GM19397 (cell line): Measurements from ENCODE around the gene DIPK1B.
A peak's percentile ranks its signal among the peaks of the same experiment; 100 is the strongest.

ENCODE experiments used
- ATAC-seq: cut with Tn5 transposase; IDR thresholded peaks from one replicate; pipeline ENCODE4 v1.9.1; 2021; ENCODE audit warnings: mild to moderate bottlenecking, moderate library complexity; ENCODE audit not compliant: unreplicated experiment

The DIPK1B gene

DNA sequence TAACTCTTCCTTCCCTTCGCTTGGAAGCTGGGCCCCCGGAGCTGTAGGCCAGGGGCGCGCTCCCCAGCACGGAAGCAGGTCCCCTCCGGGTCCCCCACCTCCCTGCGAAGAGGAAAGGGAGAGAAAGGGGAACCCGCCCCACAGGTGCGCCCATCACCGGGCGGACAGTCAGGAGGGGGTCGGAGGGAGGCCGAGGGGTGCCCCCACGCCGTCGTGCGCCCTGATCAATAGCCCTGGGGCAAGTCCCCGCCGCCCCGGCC lies 25.9 kb upstream of the DIPK1B start:
- ATAC-seq, result no peak

DNA sequence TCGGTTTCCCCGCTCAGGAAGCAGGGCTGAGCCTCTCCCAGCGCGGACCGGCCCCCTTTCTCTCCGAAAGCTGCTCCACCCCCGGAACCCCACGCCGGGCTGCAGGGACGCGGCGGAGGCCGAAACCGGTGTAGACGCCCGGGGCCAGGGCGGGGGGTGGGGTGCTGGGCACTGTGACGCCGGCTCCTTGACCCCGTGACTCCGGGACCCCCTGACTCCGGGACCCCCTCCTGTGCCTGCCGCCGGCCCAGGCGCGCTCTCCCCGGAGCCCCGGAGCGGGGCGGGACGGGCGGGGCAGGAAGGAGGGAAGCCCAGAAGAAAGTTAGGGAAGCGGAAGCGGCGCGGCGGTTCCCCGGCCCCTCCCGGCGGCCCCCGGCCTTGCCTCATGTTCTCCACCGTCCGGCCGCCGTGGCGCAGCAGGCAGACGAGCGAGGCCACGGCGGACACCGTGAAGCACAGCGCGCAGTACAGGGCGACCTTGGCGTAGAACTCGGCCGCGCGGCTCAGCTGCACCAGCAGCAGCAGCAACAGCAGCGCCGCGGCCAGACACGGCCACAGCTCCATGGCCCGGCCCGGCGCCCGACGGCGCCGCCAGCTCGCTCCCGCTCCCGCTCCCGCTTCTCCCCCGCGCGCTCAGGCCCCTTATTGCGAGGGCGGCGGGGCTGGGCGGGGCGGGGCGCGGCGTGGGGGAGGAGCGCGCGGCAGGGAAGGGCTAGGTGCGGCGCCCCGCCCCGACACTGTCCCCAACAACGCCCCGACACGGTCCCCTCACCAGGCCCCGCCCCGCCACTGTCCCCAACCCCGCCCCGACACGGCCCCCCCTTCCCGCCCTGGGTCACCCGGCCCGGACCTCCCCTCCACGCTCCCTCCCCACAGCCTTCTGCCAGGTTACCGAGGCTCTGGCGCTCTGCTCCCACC lies 25.3 kb upstream of the DIPK1B start, which contains the start of gene AGPAT2:
TSS of gene AGPAT2 (minus strand) at position 664 of the 918 bp plus-strand sequence. CDS start at position 564, 100 bp downstream.
- peak; percentile 60 for ATAC-seq

DNA sequence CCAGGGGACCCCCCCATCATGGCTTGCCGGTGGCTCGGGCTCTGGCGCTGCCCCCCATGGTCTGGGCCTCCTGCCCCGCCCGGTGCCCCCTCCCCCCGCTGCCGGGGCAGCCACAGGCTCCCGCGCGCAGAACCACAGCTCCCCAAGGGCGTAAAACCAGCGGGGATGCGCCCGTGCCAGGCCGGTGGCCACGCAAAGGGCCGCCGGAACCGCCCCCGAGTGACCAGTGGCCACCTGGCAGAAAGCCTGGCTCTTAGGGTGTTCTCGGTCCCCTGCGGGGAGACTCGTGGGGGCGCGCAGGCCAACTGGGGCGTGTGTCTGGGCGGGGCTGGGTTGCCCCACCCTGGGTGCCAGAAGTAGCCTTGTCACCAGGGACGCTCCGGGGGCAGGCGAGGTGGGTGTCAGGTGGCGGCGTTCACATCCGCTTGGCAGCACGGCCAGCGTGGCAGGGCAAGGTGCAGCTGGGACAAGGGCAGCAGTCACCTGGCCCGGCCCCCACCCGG lies 24.6 kb upstream of the DIPK1B start:
- ATAC-seq, result no peak

DNA sequence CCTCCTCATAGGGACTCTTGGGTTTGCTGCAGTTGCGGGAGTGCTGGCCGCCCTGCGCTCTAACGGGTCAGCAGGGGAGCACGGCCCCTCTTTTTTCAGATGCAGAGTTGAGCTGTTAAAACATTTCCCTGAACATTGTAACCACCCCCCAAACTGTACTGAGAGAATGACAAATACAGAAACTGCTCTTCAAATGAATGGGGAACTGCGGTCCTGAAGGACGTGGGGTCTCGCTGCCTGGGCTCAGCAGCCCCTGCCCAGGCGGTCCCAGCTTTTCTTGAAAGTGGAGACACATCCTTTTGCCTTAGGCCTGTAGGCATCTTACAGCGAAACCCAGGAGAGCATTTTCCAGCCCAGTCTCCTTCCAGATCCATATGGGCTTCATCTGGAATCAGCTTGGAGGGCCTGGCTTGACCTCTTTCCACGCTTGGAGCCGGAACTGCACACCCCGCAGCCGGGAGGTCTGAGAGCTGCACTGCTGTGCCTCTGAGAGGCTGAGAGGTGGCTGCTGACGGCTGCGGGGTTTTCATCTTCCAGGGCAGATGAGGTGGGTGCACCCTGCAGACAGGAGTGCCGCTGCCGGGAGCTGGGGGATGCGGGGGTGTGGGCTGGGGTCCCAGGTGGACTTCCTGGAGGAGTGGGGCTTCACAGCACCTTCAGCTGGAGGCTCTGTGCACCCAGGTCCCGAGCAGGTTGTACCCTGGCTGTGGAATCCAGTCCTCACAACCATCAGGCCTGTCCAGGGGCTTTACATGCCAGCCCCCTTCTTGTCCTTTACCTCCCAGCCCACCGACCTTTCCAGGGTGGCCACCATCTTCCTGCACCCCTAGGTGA lies 23.9 kb upstream of the DIPK1B start:
- no peak for ATAC-seq

DNA sequence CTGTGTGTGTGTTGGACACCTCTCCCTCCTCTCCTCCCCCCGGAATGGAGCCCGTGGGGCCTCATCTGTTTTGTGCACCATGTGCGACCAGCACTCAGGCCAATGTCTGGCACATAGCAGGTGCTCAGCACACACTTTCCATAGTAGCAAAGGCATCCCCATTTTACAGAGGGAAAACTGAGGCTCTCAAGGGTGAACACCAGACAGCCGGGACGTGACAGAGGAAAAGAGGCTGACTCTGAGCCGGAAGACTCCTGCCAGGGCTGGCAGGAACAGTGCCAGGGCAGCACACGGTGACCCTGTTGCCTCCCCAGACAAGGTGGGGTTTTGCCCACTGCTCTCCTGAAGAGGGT lies 23.3 kb upstream of the DIPK1B start:
- no peak for ATAC-seq

DNA sequence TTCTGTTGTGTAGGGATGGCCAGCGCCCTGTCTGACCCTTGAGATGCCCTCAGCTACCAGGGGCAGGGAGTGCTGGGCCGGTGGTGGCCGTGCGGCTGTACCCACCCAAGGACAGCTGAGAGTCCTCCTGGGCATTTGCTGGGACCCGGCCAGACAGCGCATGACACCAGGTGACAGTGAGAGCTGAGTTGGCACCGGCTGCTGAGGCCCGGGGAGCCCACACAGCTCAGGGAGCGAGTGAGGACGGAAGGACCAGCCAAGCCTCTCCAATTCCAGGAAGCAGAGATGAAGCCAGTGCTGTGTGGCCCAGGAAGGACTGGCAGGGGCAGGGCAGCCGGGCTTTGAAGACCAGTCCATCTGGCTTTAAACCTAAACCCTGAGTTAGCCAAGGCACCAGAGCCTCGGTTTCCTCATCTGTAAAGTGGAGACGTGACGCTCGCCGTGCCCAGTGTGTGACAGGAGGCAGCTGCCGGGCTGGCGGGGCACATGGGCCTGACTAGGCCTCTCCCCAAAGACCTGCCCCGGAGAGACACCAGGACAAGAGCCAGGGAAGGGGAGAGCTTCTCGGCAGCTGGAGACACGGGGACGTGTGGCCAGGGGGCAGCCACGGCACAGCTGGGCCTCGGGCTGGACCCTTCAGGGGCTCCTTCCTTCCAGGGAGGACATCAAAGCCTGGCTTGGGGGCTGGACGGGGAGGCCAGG lies 22.1 kb upstream of the DIPK1B start:
- no peak for ATAC-seq

DNA sequence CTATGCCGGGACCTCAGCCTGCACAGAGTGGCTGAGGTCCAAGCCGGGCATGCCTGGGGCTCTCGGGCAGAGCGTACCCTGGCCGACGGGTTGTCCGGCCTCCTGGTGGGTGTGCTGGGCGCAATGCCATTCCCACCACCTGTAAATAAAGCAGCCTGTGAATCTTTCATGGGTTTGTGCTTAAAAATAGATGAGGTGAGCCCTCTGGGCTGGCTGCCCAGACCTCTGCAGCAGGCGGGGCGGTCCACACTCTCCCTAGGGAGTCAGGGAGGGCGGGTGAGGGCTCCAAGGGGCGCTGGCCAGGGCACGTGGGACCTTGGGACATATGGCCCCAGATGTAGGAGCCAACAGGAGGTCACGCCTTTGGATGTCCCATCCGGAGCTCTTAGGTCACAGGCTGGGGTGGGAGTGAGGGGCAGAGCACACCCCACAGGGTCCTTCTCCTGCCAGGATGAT lies 21.5 kb upstream of the DIPK1B start:
- ATAC-seq, result no peak

DNA sequence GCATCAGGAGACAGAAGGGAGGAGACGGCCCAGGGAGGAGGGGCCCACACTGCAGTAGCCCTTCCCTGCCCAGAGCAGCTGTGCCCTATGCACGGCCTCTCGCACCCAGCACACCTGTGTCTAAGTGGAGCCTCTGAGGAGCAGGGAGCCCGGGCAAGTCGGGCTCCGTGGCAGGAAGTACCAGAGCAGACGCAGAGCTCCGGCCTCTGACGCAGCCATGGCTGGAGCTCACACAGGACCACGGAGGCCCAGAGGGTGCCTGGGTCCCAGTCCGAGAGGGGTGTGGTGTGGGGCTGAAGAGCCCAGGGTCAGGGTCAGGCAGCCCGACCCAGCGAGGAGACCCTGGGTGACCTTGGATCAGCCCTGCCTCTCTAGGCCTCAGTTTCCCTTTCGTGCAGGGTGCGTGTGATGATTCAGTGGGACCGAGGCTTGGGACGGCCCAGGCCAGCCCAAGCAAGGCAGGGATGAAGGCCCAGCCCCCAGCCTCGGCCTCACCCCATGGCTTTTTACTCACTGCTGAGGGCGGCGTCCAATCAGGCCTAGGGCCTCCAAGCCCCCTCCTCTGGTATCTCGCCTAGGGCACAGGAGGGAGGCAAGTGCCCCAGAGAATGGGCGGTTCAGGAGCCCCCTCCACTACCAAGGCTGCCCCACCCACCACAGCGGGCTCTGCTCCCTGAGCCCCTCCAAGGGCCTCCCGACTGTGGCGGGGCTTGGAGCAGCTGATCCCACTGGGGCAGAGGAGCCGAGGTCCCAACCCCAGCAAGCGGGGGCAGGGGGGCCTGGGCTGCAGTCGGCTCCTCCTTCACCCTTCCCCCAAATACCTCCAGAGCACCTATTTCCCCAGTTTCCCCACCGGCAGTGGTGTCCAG lies 20.8 kb upstream of the DIPK1B start:
- ATAC-seq, result no peak

DNA sequence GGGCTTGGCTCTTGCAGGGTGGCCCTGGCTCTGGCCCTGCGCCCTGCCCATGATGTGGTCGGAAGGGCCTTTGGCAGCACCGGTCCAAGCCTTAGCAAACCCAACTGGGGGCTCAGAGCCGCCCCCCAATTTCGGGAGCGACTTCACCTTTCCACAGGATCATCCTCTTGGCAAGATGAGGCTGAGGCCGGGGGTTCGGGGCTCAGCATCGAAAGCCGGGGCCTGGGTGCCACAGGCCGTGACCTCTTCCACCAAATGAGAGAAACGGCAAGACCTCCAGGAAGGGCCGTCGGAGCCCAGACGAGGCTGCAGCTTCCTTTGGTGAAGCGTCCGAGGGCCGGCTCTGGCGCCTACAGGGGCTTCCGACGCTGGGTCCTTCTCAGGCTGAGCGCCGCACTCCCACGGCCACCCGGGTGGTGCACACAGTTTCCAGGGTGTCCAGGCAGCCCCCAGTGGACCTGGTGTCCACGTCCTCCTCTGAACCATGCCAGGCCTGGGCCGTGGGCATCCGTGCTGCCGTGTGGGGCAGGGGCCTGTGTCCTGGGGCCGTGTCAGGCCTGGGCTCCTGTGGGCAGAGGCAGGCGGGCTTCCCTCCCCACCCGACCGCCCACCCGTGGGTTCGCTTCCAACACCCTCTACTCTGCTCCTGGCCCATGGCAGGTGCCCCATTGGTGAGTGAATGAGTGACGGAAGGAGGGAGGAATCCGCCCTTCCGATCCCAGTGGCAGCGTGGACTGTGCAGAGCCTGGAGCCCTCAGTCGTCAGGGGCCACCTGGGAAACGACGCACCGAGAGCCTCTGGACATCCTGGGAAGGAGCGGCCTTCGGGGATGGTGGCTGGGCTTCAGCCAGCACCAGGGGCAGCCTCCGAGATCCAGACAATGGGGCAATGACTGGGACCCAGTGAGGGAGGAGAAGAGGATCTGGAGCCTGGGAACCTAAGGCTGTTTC lies 19.9 kb upstream of the DIPK1B start:
- ATAC-seq, result no peak

DNA sequence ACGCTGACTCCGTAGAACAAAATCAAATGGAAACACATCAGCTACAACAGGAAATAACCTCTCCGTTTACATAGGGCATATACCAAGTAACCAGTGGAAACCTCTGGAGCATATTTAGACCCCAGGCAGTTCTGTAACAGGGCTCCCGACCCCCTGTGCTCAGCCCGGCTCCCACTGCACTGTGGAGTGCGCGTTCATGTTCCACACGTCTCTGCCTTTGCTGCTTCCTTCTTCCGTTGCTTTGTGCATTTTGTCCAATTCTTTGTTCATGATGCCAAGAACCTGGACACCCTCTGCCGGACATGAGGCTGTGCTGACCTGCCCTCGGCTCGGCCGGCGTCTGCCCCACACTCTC lies 19.3 kb upstream of the DIPK1B start:
- ATAC-seq, result no peak

DNA sequence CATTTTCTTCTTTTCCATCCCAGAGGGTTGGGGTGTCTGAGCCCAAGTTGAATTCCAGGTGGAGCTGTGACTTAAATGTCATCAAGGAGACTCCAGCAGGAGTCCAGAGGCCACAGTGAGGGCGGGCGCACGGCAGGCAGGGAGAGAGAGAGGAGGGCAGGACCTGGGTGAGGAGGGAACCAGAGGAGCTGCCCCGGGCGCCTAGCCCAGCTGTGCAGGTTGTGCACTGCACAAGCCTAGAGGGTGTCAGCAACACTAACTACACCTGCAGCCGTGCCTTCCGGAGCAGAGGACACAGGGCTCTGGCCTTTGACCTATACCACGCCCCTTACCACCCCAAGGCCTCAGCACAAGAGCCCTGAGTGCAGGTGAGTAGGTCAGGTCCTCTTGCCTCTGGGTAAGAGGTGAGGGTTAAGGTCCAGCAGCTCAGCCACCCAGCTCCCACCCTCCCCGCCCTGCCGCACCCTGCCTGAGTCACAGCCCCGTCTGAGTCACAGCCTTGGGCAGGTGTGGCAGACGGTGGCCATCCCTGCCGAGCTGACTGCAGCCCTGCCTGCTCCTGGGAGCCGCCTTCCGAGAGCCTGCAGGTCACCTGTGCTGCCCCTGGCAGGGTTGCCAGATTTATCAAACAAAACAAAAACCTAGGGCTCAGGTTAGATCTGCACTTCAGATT lies 18.7 kb upstream of the DIPK1B start:
- no peak for ATAC-seq

DNA sequence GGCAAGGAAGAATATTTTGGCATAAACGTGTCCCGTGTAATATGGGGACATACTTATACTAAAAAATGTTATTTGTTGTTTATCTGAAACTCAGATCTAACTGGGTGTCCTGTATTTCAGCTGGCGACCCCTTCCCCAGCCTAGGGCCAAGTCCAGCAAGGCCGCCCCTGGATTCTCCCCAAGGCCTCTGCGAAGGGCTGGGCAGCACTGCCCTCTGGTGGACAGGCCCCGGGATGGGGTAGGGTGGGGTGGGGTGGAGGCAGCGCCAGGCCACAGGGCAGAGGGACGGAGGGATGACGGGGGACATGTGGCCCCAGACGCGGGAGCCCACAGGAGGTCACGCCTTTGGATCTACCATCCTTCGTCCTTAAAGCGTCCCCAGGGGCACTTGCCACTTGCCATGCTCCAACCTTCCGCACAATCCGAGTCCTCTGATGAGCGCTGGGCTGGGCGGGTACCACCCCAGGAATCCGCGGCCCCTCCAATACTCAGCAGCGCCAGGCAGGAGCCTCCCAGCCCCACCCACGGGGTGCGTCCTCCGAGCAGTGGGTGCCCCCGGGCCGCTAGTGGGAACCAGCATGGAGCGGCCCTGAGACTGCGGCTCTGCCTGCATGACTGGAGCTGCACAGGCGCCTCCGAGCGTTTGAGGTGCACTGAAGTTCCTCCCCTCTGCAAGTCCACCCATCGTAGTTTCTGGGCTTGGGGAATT lies 18.1 kb upstream of the DIPK1B start:
- ATAC-seq, result no peak

DNA sequence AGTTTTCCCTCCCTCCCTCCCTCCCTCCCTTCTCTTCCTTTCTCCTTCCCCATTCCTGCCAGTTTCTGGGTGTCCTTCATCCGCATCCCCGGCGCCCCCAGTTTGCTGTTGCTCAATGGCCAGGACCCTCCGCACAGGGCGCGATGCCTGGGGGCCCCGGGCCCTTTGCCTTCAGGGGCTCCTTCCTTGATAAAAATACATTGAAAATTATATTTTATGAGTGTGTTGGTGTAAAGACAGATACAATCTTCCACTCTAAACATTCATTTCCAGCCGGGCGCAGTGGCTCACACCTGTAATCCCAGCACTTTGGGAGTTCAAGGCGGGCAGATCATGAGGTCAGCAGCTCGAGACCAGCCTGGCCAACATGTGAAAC lies 17.5 kb upstream of the DIPK1B start:
- ATAC-seq, result no peak

DNA sequence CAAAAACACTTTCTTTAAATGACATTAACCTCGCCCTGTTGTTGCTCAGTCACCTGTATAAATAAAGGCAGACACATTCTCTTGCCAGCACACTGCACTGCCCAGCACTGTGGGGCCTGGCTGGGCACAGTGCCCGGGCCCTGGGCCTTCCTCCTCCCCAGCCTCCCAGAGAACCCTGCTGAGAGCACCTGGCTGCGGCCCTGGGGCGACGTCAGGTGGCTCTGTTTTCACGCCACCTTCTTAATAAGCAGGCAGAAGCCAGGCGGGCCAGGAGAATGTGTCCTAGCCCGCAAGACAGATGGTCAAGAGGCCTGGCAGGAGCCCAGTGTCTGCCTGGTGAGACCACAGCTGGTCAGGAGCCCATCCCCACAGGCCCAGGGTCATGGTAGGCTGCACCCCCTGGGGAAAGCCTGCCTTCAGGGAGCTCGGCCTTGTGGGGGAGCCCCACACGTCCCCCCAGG lies 16.9 kb upstream of the DIPK1B start:
- no peak for ATAC-seq

DNA sequence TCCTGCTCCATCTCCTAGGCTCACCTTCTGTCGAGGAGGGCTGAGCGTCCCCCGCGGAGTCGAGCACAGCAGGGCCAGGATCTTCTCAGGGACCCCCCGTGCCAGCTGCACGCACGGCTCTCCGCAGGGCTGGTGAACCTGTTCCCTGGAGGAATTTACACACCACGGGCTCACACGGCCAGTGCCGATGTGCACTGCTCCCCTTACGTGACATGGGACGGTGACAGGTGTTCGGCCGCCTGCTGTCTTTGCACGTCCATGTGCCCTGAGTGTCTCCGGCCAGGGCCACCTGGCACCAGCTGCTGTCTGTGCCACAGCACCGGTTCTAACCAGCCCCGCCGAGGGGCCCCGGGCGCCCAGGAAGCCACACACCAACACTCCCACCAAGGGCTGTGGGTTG lies 16.4 kb upstream of the DIPK1B start:
- no peak for ATAC-seq

DNA sequence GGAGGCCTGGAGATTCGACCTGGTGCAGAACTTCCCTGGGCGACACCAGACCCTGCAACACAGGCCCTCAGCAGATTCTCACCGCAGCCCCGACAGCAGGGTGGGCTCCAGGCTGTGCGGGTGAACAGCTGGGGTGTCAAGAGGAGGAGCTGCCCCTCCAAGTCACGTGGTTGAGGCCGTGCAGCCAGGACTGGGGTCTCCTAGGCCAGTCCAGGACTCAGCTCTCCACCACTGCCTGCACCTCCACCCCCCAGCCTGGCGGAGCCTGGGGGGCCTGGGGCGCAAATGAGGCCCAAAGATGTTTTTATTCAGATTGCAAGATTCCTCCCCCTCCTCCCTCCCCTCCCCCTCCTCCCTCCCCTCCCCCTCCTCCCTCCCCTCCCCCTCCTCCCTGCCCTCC lies 15.9 kb upstream of the DIPK1B start:
- no peak for ATAC-seq

DNA sequence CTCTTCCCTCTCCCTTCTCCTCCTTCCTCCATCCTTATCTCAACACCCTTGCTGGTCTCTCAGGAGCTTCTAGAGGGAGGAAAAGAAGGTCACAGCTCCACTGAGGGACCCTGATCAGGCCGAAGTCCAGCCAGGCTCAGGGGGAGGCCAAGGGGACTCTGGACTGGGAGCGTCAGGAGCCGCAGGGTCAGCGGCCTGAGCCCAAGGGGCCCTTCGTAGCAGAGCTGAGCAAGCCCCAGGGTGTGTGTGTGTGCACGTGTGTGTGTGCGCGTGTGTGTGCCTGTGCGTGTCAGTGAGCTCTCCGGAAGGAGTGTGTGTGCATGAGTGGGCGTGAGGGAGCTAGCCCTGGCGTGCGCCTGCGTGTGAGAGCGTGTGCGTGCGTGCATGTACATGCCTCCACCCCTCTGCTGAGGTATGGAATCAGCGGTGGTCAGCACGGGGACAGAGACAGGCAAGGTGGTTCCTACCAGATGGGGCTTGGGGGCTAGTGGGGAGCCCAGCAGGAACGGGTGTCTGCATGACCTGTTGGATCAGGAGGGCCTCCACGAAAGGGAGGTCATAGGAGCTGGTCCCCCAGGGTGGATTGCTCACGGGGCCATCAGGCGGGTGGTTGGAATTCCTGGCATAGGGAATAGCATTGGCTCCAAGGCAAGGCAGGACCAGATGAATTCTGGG lies 15.1 kb upstream of the DIPK1B start:
- ATAC-seq, result no peak
